Endothelial cell (in vitro differentiated cells): Measurements from ENCODE around the gene CYTIP. TPM values are rescaled to one million over a fixed set of nuclear protein-coding genes. Genes with fewer than 3 reads are reported as not detected.

Source experiments
- DNase-seq: peaks from one replicate; pipeline ENCODE4 v3.0.0; 2021; ENCODE audit warnings: low spot score
- H3K27ac Mint-ChIP-seq: one replicate; pipeline ENCODE4 v1.8.0; 2021; ENCODE audit warnings: mixed read lengths, inconsistent platforms; ENCODE audit not compliant: unreplicated experiment
- H3K27me3 Mint-ChIP-seq: one replicate; pipeline ENCODE4 v1.8.0; 2021; ENCODE audit warnings: mild to moderate bottlenecking, moderate library complexity, mixed read lengths, inconsistent platforms; ENCODE audit not compliant: unreplicated experiment
- H3K36me3 Mint-ChIP-seq: one replicate; pipeline ENCODE4 v1.8.0; 2021; ENCODE audit warnings: mild to moderate bottlenecking, low read depth, mixed read lengths, inconsistent platforms; ENCODE audit not compliant: unreplicated experiment
- H3K4me1 Mint-ChIP-seq: one replicate; pipeline ENCODE4 v1.8.0; 2021; ENCODE audit warnings: mild to moderate bottlenecking, mixed read lengths, inconsistent platforms; ENCODE audit not compliant: unreplicated experiment
- H3K4me3 Mint-ChIP-seq: one replicate; pipeline ENCODE4 v1.8.0; 2021; ENCODE audit warnings: mild to moderate bottlenecking, mixed read lengths, inconsistent platforms; ENCODE audit not compliant: unreplicated experiment
- H3K9me3 Mint-ChIP-seq: one replicate; pipeline ENCODE4 v1.8.0; 2021; ENCODE audit warnings: mixed read lengths, inconsistent platforms; ENCODE audit not compliant: unreplicated experiment
- CTCF ChIP-seq: fragments of 200-600 bp; sonication (generic); IDR thresholded peaks from one replicate; pipeline ENCODE4 v1.5.0; 2021; ENCODE audit warnings: antibody characterized with exemption; ENCODE audit not compliant: unreplicated experiment
- total RNA-seq: library from RNA; stranded (reverse); fragmentation: NEBNext Ultra II Directional; extraction: Animal tissue kit (Norgen Biotek cat#: 25700); gene quantifications from one replicate; pipeline ENCODE4 v1.2.1, GENCODE V29; 2021; ENCODE audit not compliant: unreplicated experiment

Gene CYTIP
- total RNA-seq, 1 donor from 2014 or later = not detected

GRCh38 chr2:157487747-157488146 lies 43.9 kb upstream of the CYTIP start:
- H3K4me3 Mint-ChIP-seq = no peak overlapping the region
- peaks cover 2% of the 10 kb centered on the region for H3K27me3 Mint-ChIP-seq
- H3K9me3 Mint-ChIP-seq = no peaks in the 10 kb centered on the region
- H3K4me1 Mint-ChIP-seq = no peaks in the 10 kb centered on the region
- TF ChIP-seq CTCF = no peak
- no peaks in the 10 kb centered on the region for H3K36me3 Mint-ChIP-seq
- no peak overlapping the region for H3K27ac Mint-ChIP-seq
- no peak for DNase-seq

GRCh38 chr2:157487271-157487610 lies 43.4 kb upstream of the CYTIP start:
- Mint-ChIP-seq H3K36me3 (no peaks in the 10 kb centered on the region), H3K27me3 (peaks cover 2% of the 10 kb centered on the region), H3K9me3 (no peaks in the 10 kb centered on the region), H3K27ac (no peak overlapping the region), H3K4me3 (no peak overlapping the region), H3K4me1 (no peaks in the 10 kb centered on the region)
- DNase-seq = no peak
- no peak for TF ChIP-seq CTCF

GRCh38 chr2:157486596-157487270 lies 42.8 kb upstream of the CYTIP start:
- Mint-ChIP-seq H3K27me3 (peaks cover 2% of the 10 kb centered on the region), H3K36me3 (no peaks in the 10 kb centered on the region), H3K4me3 (no peak overlapping the region), H3K4me1 (no peaks in the 10 kb centered on the region), H3K27ac (no peak overlapping the region), H3K9me3 (no peaks in the 10 kb centered on the region)
- no peak for TF ChIP-seq CTCF
- DNase-seq = no peak

GRCh38 chr2:157480182-157480961 lies 36.5 kb upstream of the CYTIP start:
- TF ChIP-seq CTCF = no peak
- Mint-ChIP-seq H3K9me3 (no peaks in the 10 kb centered on the region), H3K4me1 (no peaks in the 10 kb centered on the region), H3K27me3 (no peaks in the 10 kb centered on the region), H3K36me3 (no peaks in the 10 kb centered on the region), H3K4me3 (no peak overlapping the region), H3K27ac (no peak overlapping the region)
- DNase-seq = no peak
